ACC112 (cell line): Measurements from ENCODE around the gene WNT3A.
A peak's percentile ranks its signal among the peaks of the same experiment; 100 is the strongest.

Experiments
- H2AFZ ChIP-seq: fragments of 200-600 bp; sonication (generic); one replicate; pipeline ENCODE4 v1.6.0; 2017; ENCODE audit warnings: antibody characterized with exemption, low read length; ENCODE audit not compliant: unreplicated experiment
- H3K27ac ChIP-seq: fragments of 200-600 bp; sonication (generic); 2 replicates; pipeline ENCODE4 v1.5.1; 2014; ENCODE audit warnings: low read depth, mild to moderate bottlenecking, antibody characterized with exemption, low read length, moderate library complexity
- H3K27me3 ChIP-seq: fragments of 200-600 bp; sonication (generic); 2 replicates; pipeline ENCODE4 v1.6.1; 2014; ENCODE audit warnings: mild to moderate bottlenecking, antibody characterized with exemption, low read length, moderate library complexity, mixed read lengths; ENCODE audit not compliant: insufficient read depth
- H3K36me3 ChIP-seq: fragments of 200-600 bp; sonication (generic); 2 replicates; pipeline ENCODE4 v1.6.1; 2016; ENCODE audit warnings: mild to moderate bottlenecking, antibody characterized with exemption, low read length, moderate library complexity, mixed read lengths; ENCODE audit not compliant: insufficient read depth
- H3K4me1 ChIP-seq: fragments of 200-600 bp; sonication (generic); one replicate; pipeline ENCODE4 v1.6.1; 2016; ENCODE audit warnings: low read length, mixed read lengths; ENCODE audit not compliant: insufficient read depth, unreplicated experiment, control insufficient read depth
- H3K4me3 ChIP-seq: fragments of 200-600 bp; sonication (generic); 2 replicates; pipeline ENCODE4 v1.5.1; 2014; ENCODE audit warnings: mild to moderate bottlenecking, low read depth, low read length
- H3K79me2 ChIP-seq: fragments of 200-600 bp; sonication (generic); one replicate; pipeline ENCODE4 v1.6.0; 2016; ENCODE audit warnings: low read length; ENCODE audit not compliant: control insufficient read depth, unreplicated experiment, insufficient read depth

WNT3A gene

DNA sequence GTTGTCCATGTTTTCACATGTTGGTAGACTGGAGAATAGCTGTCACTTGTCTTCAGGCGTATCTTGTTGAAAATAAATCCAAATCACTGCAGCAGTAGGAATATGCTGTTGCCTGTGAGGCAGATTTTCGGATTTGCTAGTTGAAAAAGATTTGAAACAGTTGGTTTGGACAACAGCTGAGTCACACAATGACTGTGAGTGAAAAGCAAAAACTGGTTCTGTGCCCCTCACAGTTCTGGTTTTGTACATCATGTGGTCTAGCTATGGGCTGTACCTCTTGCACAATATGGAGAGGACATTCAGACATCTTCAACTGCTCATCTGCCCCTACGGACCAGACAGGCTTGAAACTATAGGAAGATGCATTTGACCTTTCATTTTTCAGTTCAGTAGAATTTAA, 77.5 kb downstream of the WNT3A start:
- Histone ChIP-seq H3K79me2 (peaks cover 93% of the 10 kb centered on the region), H3K4me1 (peaks cover 46% of the 10 kb centered on the region), H2AFZ (no peak overlapping the region), H3K27ac (peak overlapping the region; percentile 89), H3K27me3 (no peaks in the 10 kb centered on the region), H3K4me3 (peak overlapping the region; percentile 90), H3K36me3 (no peaks in the 10 kb centered on the region; the same call in 1 of the 2 replicates)

GRCh38 chr1:228084797-228085196, 78.0 kb downstream of the WNT3A start:
- Histone ChIP-seq H2AFZ (no peak overlapping the region), H3K4me1 (peaks cover 51% of the 10 kb centered on the region), H3K79me2 (peaks cover 93% of the 10 kb centered on the region), H3K27ac (peak overlapping the region; percentile 89), H3K36me3 (no peaks in the 10 kb centered on the region; the same call in 1 of the 2 replicates), H3K27me3 (no peaks in the 10 kb centered on the region), H3K4me3 (peak overlapping the region; percentile 90)

DNA sequence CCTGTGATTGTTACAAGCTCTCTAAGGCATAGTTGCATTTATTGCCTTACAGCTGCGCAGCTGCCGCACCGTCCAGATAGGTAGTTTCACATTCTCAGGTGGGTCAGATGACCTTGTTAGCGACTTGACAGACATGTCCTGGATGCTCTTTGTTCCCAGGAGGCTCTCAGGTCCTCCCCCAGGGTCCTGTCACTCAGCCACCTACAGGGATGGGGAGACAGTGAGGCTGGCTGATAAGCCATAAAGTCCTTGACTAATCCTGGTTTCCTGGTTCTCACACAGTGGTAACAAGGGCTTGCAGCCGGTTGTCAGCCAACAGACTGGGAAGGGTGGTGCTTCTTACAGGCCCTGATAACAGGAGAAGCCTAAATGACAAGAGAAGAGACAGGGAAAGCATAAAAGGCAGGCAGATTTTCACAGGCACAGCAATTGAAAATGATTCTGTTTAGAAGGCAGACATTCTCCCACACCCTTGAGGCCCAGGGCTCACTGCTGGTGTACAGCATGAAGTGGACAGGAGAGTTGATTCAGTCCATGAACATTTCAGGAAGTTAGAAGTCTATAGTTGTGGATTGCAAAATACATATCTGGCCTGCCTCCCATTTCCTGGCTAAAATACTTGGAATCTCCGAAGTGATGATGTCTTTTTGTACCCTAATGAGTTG, 78.6 kb downstream of the WNT3A start:
- Histone ChIP-seq H3K27ac (peak overlapping the region; percentile 89), H3K27me3 (no peaks in the 10 kb centered on the region), H3K4me1 (peaks cover 57% of the 10 kb centered on the region), H3K36me3 (no peaks in the 10 kb centered on the region; the same call in 1 of the 2 replicates), H2AFZ (no peak overlapping the region), H3K4me3 (peak overlapping the region; percentile 90), H3K79me2 (peaks cover 93% of the 10 kb centered on the region)

DNA sequence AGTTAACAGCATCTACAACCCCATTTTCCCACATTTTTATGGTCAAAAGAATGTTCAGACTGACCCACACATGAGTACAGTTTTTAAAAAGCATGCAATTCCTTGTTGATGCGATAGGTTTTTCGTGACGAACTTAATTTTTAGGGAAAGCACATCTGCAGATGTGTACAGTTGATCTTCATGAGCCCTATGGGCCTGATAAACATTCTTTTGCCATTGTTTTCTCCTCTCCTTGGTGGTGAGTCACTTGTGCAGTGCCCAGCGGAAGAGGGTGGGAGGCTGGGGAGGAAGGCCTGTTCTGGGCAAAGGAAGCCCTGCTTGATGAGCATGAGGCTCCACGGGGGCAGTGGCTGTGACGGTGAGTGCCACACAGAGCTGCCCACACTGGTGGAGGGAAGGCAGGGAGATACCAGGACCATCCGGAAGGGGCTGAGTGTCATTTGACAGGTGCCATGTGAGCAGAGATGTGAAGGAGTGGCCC, 81.0 kb downstream of the WNT3A start:
- Histone ChIP-seq H3K4me1 (peaks cover 66% of the 10 kb centered on the region), H3K4me3 (peak overlapping the region; percentile 59)

DNA sequence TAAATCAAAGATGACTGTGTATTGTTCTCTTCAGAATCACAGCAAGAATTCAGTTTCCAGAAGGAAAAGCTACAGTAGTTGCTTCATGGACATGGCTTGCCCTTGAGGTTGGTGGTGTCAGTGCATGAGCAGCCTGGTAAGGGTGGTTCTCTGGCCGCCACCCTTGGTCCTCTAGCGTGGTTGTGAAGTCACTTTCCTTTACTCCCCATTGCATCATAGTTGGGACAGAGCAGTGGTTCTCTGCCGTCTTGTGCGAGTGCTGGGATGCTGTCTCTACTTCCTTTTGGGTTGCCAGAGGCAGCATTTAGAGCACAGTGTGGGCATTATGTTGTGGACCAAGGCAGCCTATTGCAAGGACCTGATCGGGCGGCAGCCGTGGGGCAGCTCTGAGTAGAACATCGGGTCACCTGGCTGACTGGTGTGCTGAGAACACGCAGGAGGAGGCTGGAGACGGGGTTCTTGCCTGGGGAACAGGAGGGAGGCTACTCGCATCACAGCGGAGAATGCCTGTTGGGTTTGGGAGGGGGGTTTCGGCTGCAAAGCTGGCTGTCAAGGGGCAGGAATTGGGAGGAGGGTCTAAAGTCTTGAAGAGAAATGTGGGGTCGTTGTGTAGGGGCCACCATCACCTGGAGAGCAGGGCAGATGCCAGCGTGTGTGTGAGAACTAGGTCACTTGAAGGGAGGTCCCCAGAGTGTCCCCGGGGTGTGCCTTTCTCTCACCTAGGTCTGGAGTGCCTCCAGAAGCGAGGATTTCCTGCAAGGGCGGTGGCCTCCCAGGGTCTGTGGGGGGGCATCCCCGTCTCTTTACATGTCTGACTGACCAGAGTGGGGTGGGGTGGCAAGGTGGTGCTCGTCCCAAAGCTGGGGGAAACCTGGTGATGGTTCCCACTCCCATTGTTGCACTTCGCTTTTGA, 82.0 kb downstream of the WNT3A start:
- Histone ChIP-seq H3K27me3 (no peaks in the 10 kb centered on the region), H3K36me3 (peaks cover 16% of the 10 kb centered on the region; the same call in 1 of the 2 replicates), H3K4me1 (peaks cover 66% of the 10 kb centered on the region), H2AFZ (no peak overlapping the region), H3K27ac (peak overlapping the region; percentile 89), H3K4me3 (peak overlapping the region; percentile 59; the same call in 1 of the 2 replicates), H3K79me2 (peaks cover 100% of the 10 kb centered on the region)

More for the DNA sequence above, 81.0 kb downstream of the WNT3A start:
- Histone ChIP-seq H3K36me3 (peaks cover 13% of the 10 kb centered on the region; the same call in 1 of the 2 replicates), H3K27me3 (no peaks in the 10 kb centered on the region), H2AFZ (no peak overlapping the region), H3K27ac (peak overlapping the region; percentile 89), H3K79me2 (peaks cover 100% of the 10 kb centered on the region)

GRCh38 chr1:228089519-228090380, 83.0 kb downstream of the WNT3A start:
- peaks cover 64% of the 10 kb centered on the region for H3K4me1 ChIP-seq
- H3K4me3 ChIP-seq = peak overlapping the region; percentile 12; the same call in 1 of the 2 replicates
- H3K36me3 ChIP-seq = peaks cover 25% of the 10 kb centered on the region
- peaks cover 100% of the 10 kb centered on the region for H3K79me2 ChIP-seq
- no peaks in the 10 kb centered on the region for H3K27me3 ChIP-seq
- no peak overlapping the region for H2AFZ ChIP-seq
- H3K27ac ChIP-seq = peak overlapping the region; percentile 89; the same call in 1 of the 2 replicates

- Histone ChIP-seq H3K4me1 (peaks cover 55% of the 10 kb centered on the region), H2AFZ (no peak overlapping the region), H3K79me2 (peaks cover 100% of the 10 kb centered on the region), H3K27me3 (no peaks in the 10 kb centered on the region), H3K4me3 (no peak overlapping the region; the same call in 1 of the 2 replicates), H3K27ac (peak overlapping the region; percentile 89; the same call in 1 of the 2 replicates), H3K36me3 (peaks cover 33% of the 10 kb centered on the region)
Measured at GRCh38 chr1:228090613-228091081, 83.8 kb downstream of the WNT3A start.

DNA sequence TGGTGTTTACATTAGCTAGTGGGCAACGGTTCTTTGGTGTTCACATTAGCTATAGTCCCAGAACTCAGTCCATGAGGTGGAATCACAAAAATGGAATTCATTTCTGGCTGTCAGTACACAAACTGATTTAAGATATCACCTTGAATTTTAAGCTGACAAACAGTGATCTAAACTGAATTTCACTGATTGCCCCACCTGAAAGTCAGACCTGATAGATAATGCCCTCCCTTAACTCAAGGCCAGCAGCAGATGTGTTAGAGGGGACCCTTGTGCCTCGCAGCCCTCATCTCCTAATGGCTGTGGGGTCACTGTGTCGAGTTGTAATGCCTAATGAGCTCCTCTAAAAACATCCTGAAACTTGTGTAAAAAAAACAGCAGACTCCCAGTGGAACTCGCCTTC, 84.3 kb downstream of the WNT3A start:
- no peaks in the 10 kb centered on the region for H3K27me3 ChIP-seq
- H3K36me3 ChIP-seq = peaks cover 35% of the 10 kb centered on the region
- H3K4me1 ChIP-seq = peaks cover 50% of the 10 kb centered on the region
- no peak overlapping the region for H2AFZ ChIP-seq
- H3K27ac ChIP-seq = no peak overlapping the region
- peaks cover 100% of the 10 kb centered on the region for H3K79me2 ChIP-seq
- no peak overlapping the region; the same call in 1 of the 2 replicates for H3K4me3 ChIP-seq

GRCh38 chr1:228092342-228093049, 85.7 kb downstream of the WNT3A start:
- H3K27me3 ChIP-seq = no peaks in the 10 kb centered on the region
- peaks cover 39% of the 10 kb centered on the region for H3K36me3 ChIP-seq
- peaks cover 100% of the 10 kb centered on the region for H3K79me2 ChIP-seq
- H3K27ac ChIP-seq = no peak overlapping the region
- H3K4me3 ChIP-seq = no peak overlapping the region
- H2AFZ ChIP-seq = no peak overlapping the region
- peaks cover 37% of the 10 kb centered on the region for H3K4me1 ChIP-seq
